GM12801 (cell line): ENCODE results near the gene ACCSL.

Experiments used
- CTCF ChIP-seq: IDR thresholded peaks from one replicate; pipeline ENCODE4 v1.5.1; 2011; ENCODE audit warnings: control low read depth; ENCODE audit not compliant: insufficient read length; ENCODE audit errors: extremely low read depth

The ACCSL gene

GRCh38 chr11:44030996-44031395, 16.8 kb upstream of the ACCSL start:
- TF ChIP-seq CTCF = no peak

GRCh38 chr11:44031549-44031948, 16.2 kb upstream of the ACCSL start:
- TF ChIP-seq CTCF = no peak

- TF ChIP-seq CTCF = no peak
Observed at GRCh38 chr11:44032299-44033085, 15.3 kb upstream of the ACCSL start.

- TF ChIP-seq CTCF = no peak
Observed at GRCh38 chr11:44033411-44033850, 14.3 kb upstream of the ACCSL start.

GRCh38 chr11:44033856-44034255, 13.9 kb upstream of the ACCSL start:
- no peak for TF ChIP-seq CTCF

GRCh38 chr11:44034639-44035038, 13.1 kb upstream of the ACCSL start:
- TF ChIP-seq CTCF = no peak

GRCh38 chr11:44036811-44037657, 10.7 kb upstream of the ACCSL start:
- no peak for TF ChIP-seq CTCF
